VCaP (cell line): ENCODE results near the gene VAV1.

Experiments
- H3K27ac ChIP-seq: fragments of 450-650 bp; 2 replicates; pipeline ENCODE4 v1.5.1; 2017
- CTCF ChIP-seq: fragments of 450-650 bp; conservative IDR thresholded peaks from 2 replicates; pipeline ENCODE4 v1.5.1; 2017; ENCODE audit warnings: mild to moderate bottlenecking, moderate library complexity

The VAV1 gene

GRCh38 chr19:6903446-6903845 is 130.9 kb downstream of the VAV1 start:
- TF ChIP-seq CTCF, result no peak

GRCh38 chr19:6906559-6907060 is 134.1 kb downstream of the VAV1 start:
- H3K27ac ChIP-seq, result no peak overlapping the region
- TF ChIP-seq CTCF, result no peak

More at GRCh38 chr19:6903446-6903845, 130.9 kb downstream of the VAV1 start:
- no peak overlapping the region for H3K27ac ChIP-seq
